SK-N-SH (cell line): ENCODE measurements around the gene HMGXB3. TPM values are rescaled to one million over a fixed set of nuclear protein-coding genes. Genes with fewer than 3 reads are reported as not detected.

Experiments used
- CTCF ChIA-PET: fragments of 300-600, 350-600 bp; formaldehyde crosslinking; extraction: SDS; loops from one replicate; lab custom pipeline; 2021; lab: Yijun Ruan, JAX
- POLR2A ChIA-PET: fragments of 350-600 bp; sonication (Branson Sonifier 250); formaldehyde crosslinking; extraction: SDS; loops from one replicate; lab custom pipeline; 2020; ENCODE audit warnings: antibody characterized with exemption, inconsistent platforms; lab: Yijun Ruan, JAX
- DNase-seq: peaks from one replicate; pipeline ENCODE4 v3.0.0; 2012
- H2AFZ ChIP-seq: fragments of 200-600 bp; sonication (generic); 2 replicates; pipeline ENCODE4 v1.8.1; 2016; ENCODE audit warnings: antibody characterized with exemption, mild to moderate bottlenecking, low read depth
- H3F3A ChIP-seq: fragments of 200-600 bp; sonication (generic); replicated peaks from 2 replicates; pipeline ENCODE3; 2016; ENCODE audit warnings: antibody characterized with exemption, mild to moderate bottlenecking; ENCODE audit not compliant: insufficient read depth
- H3K27ac ChIP-seq, 2 experiments: fragments of 200-500 bp in 1 of 2; fragments of 200-600 bp in 1 of 2; sonication (Bioruptor generic) in 1 of 2; sonication (generic), shearing (Covaris generic) in 1 of 2; 2 replicates each; pipeline versions ENCODE4 v1.5.1 to v1.6.1; 2014 to 2016; ENCODE audit warnings: low read depth in 2 of 2, inconsistent platforms in 1 of 2, low read length in 1 of 2, mild to moderate bottlenecking in 1 of 2, mixed read lengths in 1 of 2
- H3K27me3 ChIP-seq: fragments of 200-600 bp; sonication (generic), shearing (Covaris generic); 2 replicates; pipeline ENCODE4 v1.6.1; 2016; ENCODE audit warnings: mixed run types; ENCODE audit not compliant: insufficient read depth
- H3K36me3 ChIP-seq, 2 experiments: fragments of 200-500 bp in 1 of 2; fragments of 200-600 bp in 1 of 2; sonication (Bioruptor generic) in 1 of 2; sonication (generic) in 1 of 2; replicated peaks in 1 of 2; 2 replicates each; pipeline versions ENCODE3 to v1.5.1; 2014 to 2016; ENCODE audit warnings: low read length in 1 of 2, mild to moderate bottlenecking in 1 of 2; ENCODE audit not compliant: insufficient read depth in 2 of 2, control insufficient read depth in 1 of 2
- H3K4me1 ChIP-seq, 2 experiments: fragments of 200-500 bp in 1 of 2; fragments of 200-600 bp in 1 of 2; sonication (Bioruptor generic) in 1 of 2; sonication (generic), shearing (Covaris generic) in 1 of 2; 2 replicates each; pipeline versions ENCODE4 v1.5.1 to v1.6.1; 2014 to 2016; ENCODE audit warnings: low read depth in 1 of 2, low read length in 1 of 2, mixed run types in 1 of 2; ENCODE audit not compliant: insufficient read depth in 2 of 2, control insufficient read depth in 1 of 2
- H3K4me2 ChIP-seq: fragments of 200-600 bp; sonication (generic), shearing (Covaris generic); 2 replicates; pipeline ENCODE4 v1.6.1; 2017; ENCODE audit warnings: mixed run types
- H3K4me3 ChIP-seq, 2 experiments: fragments of 200-500 bp in 1 of 2; fragments of 200-600 bp in 1 of 2; sonication (Bioruptor generic) in 1 of 2; sonication (generic), shearing (Covaris generic) in 1 of 2; 2 replicates each; pipeline versions ENCODE4 v1.5.1 to v1.8.1; 2014 to 2016; ENCODE audit warnings: low read depth in 2 of 2, inconsistent platforms in 1 of 2, low read length in 1 of 2, mild to moderate bottlenecking in 1 of 2, mixed read lengths in 1 of 2, moderate library complexity in 1 of 2
- H3K79me2 ChIP-seq: fragments of 200-600 bp; sonication (generic); 2 replicates; pipeline ENCODE4 v1.8.1; 2017; ENCODE audit warnings: mild to moderate bottlenecking; ENCODE audit not compliant: insufficient read depth
- H3K9ac ChIP-seq: fragments of 200-600 bp; sonication (generic); 2 replicates; pipeline ENCODE4 v1.6.1; 2017; ENCODE audit warnings: mixed run types
- H3K9me2 ChIP-seq: fragments of 200-600 bp; sonication (generic); 2 replicates; pipeline ENCODE4 v1.6.1; 2017; ENCODE audit warnings: mixed run types
- H3K9me3 ChIP-seq: fragments of 200-600 bp; sonication (generic); 2 replicates; pipeline ENCODE4 v1.6.1; 2017; ENCODE audit warnings: mixed run types, mild to moderate bottlenecking, moderate library complexity
- H4K20me1 ChIP-seq: fragments of 200-600 bp; sonication (generic); 2 replicates; pipeline ENCODE4 v1.6.1; 2017; ENCODE audit warnings: mild to moderate bottlenecking, mixed run types; ENCODE audit not compliant: insufficient read depth
- EZH2phosphoT487 ChIP-seq: fragments of 200-600 bp; sonication (generic); IDR thresholded peaks from 2 replicates; pipeline ENCODE4 v1.6.1; 2017; ENCODE audit warnings: low read depth, mixed run types, mild to moderate bottlenecking, antibody characterized with exemption, moderate library complexity, borderline replicate concordance
- FOSL2 ChIP-seq: IDR thresholded peaks from 2 replicates; pipeline ENCODE4 v1.4.0; 2012; ENCODE audit warnings: low read depth, mild to moderate bottlenecking, moderate library complexity, borderline replicate concordance
- FOXM1 ChIP-seq: IDR thresholded peaks from 2 replicates; pipeline ENCODE4 v1.4.0; 2012; ENCODE audit warnings: low read depth, mild to moderate bottlenecking
- MAX ChIP-seq: IDR thresholded peaks from 2 replicates; pipeline ENCODE4 v1.4.0; 2012; ENCODE audit warnings: low read depth
- MXI1 ChIP-seq: IDR thresholded peaks from 2 replicates; pipeline ENCODE4 v1.6.1; 2012; ENCODE audit warnings: mild to moderate bottlenecking, low read depth, low read length, improper control_type of control experiment
- NRF1 ChIP-seq: IDR thresholded peaks from 2 replicates; pipeline ENCODE4 v1.6.1; 2012; ENCODE audit warnings: low read depth, mild to moderate bottlenecking, low read length
- POLR2AphosphoS5 ChIP-seq: IDR thresholded peaks from 2 replicates; pipeline ENCODE4 v1.6.1; 2012; ENCODE audit warnings: low read depth, low read length
- RAD21 ChIP-seq: IDR thresholded peaks from 2 replicates; pipeline ENCODE4 v1.6.1; 2012; ENCODE audit warnings: mild to moderate bottlenecking, low read length
- REST ChIP-seq: IDR thresholded peaks from 2 replicates; pipeline ENCODE4 v1.6.1; 2012; ENCODE audit warnings: mild to moderate bottlenecking, low read depth, low read length, moderate library complexity
- RFX5 ChIP-seq: IDR thresholded peaks from 2 replicates; pipeline ENCODE4 v1.6.1; 2012; ENCODE audit warnings: mild to moderate bottlenecking, improper control_type of control experiment, low read length
- RXRA ChIP-seq: IDR thresholded peaks from 2 replicates; pipeline ENCODE4 v1.4.0; 2012; ENCODE audit warnings: low read depth, mild to moderate bottlenecking, borderline replicate concordance
- SMC3 ChIP-seq: IDR thresholded peaks from 2 replicates; pipeline ENCODE4 v1.6.1; 2012; ENCODE audit warnings: low read depth, low read length, improper control_type of control experiment
- TCF12 ChIP-seq: IDR thresholded peaks from 2 replicates; pipeline ENCODE4 v1.4.0; 2012
- YY1 ChIP-seq: IDR thresholded peaks from 2 replicates; pipeline ENCODE4 v1.4.0; 2012; ENCODE audit warnings: low read depth, mild to moderate bottlenecking
- WGBS: methylation state at CpG from one replicate; pipeline ENCODE4 v1.1.6; 2017; ENCODE audit warnings: low lambda C conversion rate; 5-methylcytosine and 5-hydroxymethylcytosine counted together
- polyA plus RNA-seq, 3 experiments: library from polyadenylated mRNA; depleted of rRNA; stranded (reverse); fragments of >200 nt; gene quantifications; 2 replicates each; pipeline ENCODE4 v1.2.3, GENCODE V29; 2012
- TF ChIP-seq, protein P1 (sequence below): fragments of 200-600 bp; sonication (generic); IDR thresholded peaks from 2 replicates; pipeline ENCODE4 v1.6.1; 2017; ENCODE audit warnings: antibody characterized with exemption, mild to moderate bottlenecking, moderate library complexity
- TF ChIP-seq, protein P2 (sequence below): IDR thresholded peaks from 2 replicates; pipeline ENCODE4 v1.4.0; 2012; ENCODE audit warnings: low read depth, borderline replicate concordance
- TF ChIP-seq, protein P3 (sequence below): IDR thresholded peaks from 2 replicates; pipeline ENCODE4 v1.4.0; 2012; ENCODE audit warnings: low read depth, borderline replicate concordance

Gene HMGXB3
- polyA plus RNA-seq, 1 of the 3 experiments (the other 2 are of a cell fraction), result 28.8 TPM

GRCh38 chr5:150001660-150002486 lies 1.3 kb downstream of the HMGXB3 start:
- Histone ChIP-seq H3K4me3 (peak overlapping the region; percentile 83 to 96), H3K27ac (peak overlapping the region in 1 of 2 experiments; percentile 85; a peak in 3 of 4 replicates), H3K27me3 (no peaks in the 10 kb centered on the region), H3K9me3 (no peaks in the 10 kb centered on the region), H2AFZ (peak overlapping the region; percentile 85), H3K36me3 (peaks cover 25 to 27% of the 10 kb centered on the region in 2 experiments), H3K79me2 (peaks cover 74% of the 10 kb centered on the region), H3K9ac (peak overlapping the region; percentile 95), H3F3A (peaks cover 8% of the 10 kb centered on the region), H3K4me2 (peak overlapping the region; percentile 96), H3K9me2 (no peaks in the 10 kb centered on the region), H4K20me1 (peaks cover 12% of the 10 kb centered on the region), H3K4me1 (peaks cover 13 to 20% of the 10 kb centered on the region in 2 experiments; a peak in 3 of 4 replicates)
- ChIA-PET CTCF (interaction anchor here (0.9 to 4.5 kb wide), 6 partner anchors 11 to 168 kb away, joined by 4 to 29 read pairs (median 11); no protein-coding TSS in a partner anchor), POLR2A (no interaction called here)
- peak; percentile 78 for DNase-seq
- WGBS, result 15% methylated on average over 8 of the region's 8 CpGs
- TF ChIP-seq RAD21, result peak; percentile 47
- TF ChIP-seq MAX, result no peak
- no peak for TF ChIP-seq POLR2AphosphoS5
- TF ChIP-seq SMC3, result peak; percentile 40; the same call in 1 of the 2 replicates
- no peak for TF ChIP-seq EZH2phosphoT487
- TF ChIP-seq, protein P1, sequence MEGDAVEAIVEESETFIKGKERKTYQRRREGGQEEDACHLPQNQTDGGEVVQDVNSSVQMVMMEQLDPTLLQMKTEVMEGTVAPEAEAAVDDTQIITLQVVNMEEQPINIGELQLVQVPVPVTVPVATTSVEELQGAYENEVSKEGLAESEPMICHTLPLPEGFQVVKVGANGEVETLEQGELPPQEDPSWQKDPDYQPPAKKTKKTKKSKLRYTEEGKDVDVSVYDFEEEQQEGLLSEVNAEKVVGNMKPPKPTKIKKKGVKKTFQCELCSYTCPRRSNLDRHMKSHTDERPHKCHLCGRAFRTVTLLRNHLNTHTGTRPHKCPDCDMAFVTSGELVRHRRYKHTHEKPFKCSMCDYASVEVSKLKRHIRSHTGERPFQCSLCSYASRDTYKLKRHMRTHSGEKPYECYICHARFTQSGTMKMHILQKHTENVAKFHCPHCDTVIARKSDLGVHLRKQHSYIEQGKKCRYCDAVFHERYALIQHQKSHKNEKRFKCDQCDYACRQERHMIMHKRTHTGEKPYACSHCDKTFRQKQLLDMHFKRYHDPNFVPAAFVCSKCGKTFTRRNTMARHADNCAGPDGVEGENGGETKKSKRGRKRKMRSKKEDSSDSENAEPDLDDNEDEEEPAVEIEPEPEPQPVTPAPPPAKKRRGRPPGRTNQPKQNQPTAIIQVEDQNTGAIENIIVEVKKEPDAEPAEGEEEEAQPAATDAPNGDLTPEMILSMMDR, result peak; percentile 68
- peak; percentile 43; the same call in 1 of the 2 replicates for TF ChIP-seq MXI1
- no peak for TF ChIP-seq FOSL2
- no peak for TF ChIP-seq RFX5

GRCh38 chr5:150006318-150006717 lies 5.8 kb downstream of the HMGXB3 start:
- DNase-seq, result no peak
- TF ChIP-seq REST (no peak), NRF1 (no peak), FOXM1 (no peak), YY1 (no peak), RXRA (no peak), MAX (no peak), TCF12 (no peak)
- TF ChIP-seq, protein P2, sequence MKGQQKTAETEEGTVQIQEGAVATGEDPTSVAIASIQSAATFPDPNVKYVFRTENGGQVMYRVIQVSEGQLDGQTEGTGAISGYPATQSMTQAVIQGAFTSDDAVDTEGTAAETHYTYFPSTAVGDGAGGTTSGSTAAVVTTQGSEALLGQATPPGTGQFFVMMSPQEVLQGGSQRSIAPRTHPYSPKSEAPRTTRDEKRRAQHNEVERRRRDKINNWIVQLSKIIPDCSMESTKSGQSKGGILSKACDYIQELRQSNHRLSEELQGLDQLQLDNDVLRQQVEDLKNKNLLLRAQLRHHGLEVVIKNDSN, result no peak
- TF ChIP-seq, protein P3, sequence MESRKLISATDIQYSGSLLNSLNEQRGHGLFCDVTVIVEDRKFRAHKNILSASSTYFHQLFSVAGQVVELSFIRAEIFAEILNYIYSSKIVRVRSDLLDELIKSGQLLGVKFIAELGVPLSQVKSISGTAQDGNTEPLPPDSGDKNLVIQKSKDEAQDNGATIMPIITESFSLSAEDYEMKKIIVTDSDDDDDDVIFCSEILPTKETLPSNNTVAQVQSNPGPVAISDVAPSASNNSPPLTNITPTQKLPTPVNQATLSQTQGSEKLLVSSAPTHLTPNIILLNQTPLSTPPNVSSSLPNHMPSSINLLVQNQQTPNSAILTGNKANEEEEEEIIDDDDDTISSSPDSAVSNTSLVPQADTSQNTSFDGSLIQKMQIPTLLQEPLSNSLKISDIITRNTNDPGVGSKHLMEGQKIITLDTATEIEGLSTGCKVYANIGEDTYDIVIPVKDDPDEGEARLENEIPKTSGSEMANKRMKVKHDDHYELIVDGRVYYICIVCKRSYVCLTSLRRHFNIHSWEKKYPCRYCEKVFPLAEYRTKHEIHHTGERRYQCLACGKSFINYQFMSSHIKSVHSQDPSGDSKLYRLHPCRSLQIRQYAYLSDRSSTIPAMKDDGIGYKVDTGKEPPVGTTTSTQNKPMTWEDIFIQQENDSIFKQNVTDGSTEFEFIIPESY, result no peak

More at GRCh38 chr5:150006318-150006717, 5.8 kb downstream of the HMGXB3 start:
- ChIA-PET POLR2A (interaction anchor here (0.6 kb wide), 1 partner anchor 57 kb away, joined by 3 read pairs; no protein-coding TSS in a partner anchor), CTCF (interaction anchor here (0.6 to 4.4 kb wide), 6 partner anchors 12 to 212 kb away, joined by 3 to 26 read pairs (median 3); no protein-coding TSS in a partner anchor)
- Histone ChIP-seq H3K9me2 (no peaks in the 10 kb centered on the region), H3K4me3 (no peak overlapping the region), H3K36me3 (peaks cover 51 to 68% of the 10 kb centered on the region in 2 experiments), H4K20me1 (peaks cover 16% of the 10 kb centered on the region), H2AFZ (no peak overlapping the region), H3K9me3 (no peaks in the 10 kb centered on the region), H3K79me2 (peaks cover 90% of the 10 kb centered on the region), H3K27me3 (no peaks in the 10 kb centered on the region), H3K4me2 (no peak overlapping the region), H3K4me1 (peaks cover 7 to 13% of the 10 kb centered on the region in 2 experiments; a peak in 3 of 4 replicates), H3K9ac (no peak overlapping the region), H3K27ac (no peak overlapping the region), H3F3A (peaks cover 3% of the 10 kb centered on the region)
- 94% methylated on average over 4 of the region's 4 CpGs for WGBS
